Epithelial cell of esophagus (primary cell): ENCODE data around the gene CHCHD3.

Experiments used
- DNase-seq: peaks from one replicate; pipeline ENCODE4 v3.0.0; 2010; ENCODE audit warnings: low read depth
- H3K4me3 ChIP-seq: 2 replicates; pipeline ENCODE4 v1.5.1; 2011; ENCODE audit warnings: mild to moderate bottlenecking, low read length, control low read depth
- TF ChIP-seq, protein P1 (sequence below): IDR thresholded peaks from 2 replicates; pipeline ENCODE4 v1.5.1; 2011; ENCODE audit warnings: low read depth, mild to moderate bottlenecking, low read length, control low read depth, inconsistent platforms; ENCODE audit not compliant: insufficient read depth; ENCODE audit errors: missing control alignments

The CHCHD3 gene

DNA sequence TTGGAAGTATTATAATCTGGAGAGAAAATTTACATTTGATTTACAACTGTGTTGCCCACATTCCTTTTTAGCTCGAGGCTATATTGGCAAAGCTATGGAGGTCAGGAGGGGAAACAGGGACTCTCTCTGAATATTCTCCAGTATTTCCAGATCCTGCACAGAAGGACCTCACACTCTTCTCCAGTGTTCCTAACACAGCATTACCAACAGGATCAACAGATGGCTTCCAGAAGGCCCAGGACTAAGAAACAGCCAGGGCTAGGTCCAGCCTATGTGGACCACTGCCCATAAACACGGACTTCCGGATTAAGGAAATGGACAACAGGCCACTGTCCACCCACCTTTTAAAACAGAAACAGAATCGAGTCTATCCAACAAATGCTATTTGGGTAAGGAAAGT is 65.3 kb downstream of the CHCHD3 start:
- DNase-seq = no peak
- TF ChIP-seq, protein P1, sequence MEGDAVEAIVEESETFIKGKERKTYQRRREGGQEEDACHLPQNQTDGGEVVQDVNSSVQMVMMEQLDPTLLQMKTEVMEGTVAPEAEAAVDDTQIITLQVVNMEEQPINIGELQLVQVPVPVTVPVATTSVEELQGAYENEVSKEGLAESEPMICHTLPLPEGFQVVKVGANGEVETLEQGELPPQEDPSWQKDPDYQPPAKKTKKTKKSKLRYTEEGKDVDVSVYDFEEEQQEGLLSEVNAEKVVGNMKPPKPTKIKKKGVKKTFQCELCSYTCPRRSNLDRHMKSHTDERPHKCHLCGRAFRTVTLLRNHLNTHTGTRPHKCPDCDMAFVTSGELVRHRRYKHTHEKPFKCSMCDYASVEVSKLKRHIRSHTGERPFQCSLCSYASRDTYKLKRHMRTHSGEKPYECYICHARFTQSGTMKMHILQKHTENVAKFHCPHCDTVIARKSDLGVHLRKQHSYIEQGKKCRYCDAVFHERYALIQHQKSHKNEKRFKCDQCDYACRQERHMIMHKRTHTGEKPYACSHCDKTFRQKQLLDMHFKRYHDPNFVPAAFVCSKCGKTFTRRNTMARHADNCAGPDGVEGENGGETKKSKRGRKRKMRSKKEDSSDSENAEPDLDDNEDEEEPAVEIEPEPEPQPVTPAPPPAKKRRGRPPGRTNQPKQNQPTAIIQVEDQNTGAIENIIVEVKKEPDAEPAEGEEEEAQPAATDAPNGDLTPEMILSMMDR = no peak
- no peak overlapping the region for H3K4me3 ChIP-seq

DNA sequence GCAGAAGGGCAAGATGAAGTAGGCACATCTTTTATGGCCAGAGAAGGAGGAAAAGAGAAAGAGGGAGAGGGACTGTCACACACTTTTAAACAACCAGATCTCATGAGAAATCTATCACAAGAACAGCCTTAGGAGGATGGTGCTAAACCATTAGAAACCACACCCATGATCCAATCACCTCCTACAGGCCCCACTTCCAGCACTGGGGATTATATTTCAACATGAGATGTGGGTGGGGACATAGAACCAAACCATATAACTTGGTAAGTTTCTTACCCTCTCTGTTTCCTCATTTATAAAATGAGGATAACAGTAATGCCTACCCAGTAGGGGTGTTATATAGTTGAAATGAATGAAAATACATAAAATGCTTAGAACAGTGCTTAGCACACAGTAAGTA is 66.0 kb downstream of the CHCHD3 start:
- TF ChIP-seq, protein P1 = no peak
- DNase-seq = no peak
- H3K4me3 ChIP-seq = no peak overlapping the region

DNA sequence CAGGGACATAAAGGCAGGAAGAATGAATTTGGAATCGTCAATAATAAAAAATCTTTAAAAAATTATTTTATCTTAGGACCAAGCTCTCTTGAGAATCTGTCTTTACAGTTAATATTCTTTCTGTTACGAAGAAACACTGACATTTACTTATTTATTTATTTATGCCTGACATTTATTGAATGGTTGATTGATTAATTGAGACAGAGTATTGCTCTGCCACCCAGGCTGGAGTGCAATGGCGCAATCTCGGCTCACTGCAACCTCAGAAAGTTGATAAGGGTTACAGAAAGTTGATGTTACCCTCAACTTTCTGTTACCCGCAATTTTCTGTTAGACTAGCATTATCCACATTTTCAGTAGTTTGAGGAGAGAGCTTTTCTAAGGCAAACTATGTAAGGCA is 70.1 kb downstream of the CHCHD3 start:
- no peak overlapping the region for H3K4me3 ChIP-seq
- TF ChIP-seq, protein P1 = no peak
- DNase-seq = no peak

DNA sequence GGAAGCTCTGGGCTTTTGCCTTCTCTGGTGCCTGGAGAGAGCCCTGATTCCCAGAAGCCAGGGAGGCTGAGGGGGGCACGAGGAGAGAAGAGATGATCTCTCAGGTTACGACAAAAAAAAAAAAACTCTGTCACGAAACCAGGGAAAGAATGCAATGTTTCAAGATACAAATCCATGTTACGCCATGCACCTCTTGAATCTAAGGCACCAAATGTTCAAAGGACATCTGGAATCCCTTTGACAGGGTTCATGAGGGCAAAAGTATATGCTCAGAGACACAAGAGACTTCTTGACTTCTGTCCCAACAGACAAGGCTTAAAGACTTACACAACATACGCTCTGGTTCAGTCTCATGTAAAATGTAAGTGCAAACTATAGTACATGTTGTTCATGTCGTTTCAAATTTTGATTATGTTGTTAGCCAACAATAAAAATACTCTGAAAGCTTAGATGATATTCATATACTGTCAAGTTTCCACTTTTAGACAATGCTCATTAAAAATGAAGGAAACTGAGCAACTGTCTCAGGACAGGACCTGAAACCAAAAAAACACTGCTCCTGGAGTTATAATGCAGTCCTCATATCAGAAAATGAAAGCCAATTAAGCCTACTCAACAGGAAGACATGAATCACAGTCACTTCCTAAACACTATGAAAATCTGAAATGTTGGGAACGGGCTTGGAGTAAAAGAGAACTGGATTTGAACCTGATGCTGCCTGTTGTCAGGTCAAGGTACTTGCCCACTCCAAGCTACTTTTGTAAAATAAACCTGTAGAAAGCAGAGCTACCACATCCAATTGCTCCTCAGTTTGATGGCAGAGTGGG is 72.3 kb downstream of the CHCHD3 start:
- DNase-seq = no peak
- no peak overlapping the region for H3K4me3 ChIP-seq
- TF ChIP-seq, protein P1 = no peak

DNA sequence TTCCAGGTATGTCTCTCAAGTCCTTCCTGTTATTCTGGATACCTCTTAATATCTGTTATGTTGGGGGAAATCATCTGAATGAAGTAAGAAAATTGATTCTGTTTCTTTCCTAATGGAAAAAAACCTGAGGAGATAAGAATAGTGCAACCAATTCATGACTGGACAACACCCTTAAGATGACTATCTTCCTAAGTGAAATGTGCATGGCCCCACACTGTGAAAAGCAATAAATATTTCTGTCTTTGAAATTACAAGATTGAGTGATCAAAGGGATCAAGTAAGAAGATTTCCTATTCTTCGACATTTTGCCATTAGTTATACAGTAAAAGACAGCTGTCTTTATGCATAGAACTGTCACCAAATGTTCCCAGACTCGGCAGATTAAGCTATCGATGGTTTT is 73.9 kb downstream of the CHCHD3 start:
- no peak for DNase-seq
- H3K4me3 ChIP-seq = no peak overlapping the region
- TF ChIP-seq, protein P1 = no peak

DNA sequence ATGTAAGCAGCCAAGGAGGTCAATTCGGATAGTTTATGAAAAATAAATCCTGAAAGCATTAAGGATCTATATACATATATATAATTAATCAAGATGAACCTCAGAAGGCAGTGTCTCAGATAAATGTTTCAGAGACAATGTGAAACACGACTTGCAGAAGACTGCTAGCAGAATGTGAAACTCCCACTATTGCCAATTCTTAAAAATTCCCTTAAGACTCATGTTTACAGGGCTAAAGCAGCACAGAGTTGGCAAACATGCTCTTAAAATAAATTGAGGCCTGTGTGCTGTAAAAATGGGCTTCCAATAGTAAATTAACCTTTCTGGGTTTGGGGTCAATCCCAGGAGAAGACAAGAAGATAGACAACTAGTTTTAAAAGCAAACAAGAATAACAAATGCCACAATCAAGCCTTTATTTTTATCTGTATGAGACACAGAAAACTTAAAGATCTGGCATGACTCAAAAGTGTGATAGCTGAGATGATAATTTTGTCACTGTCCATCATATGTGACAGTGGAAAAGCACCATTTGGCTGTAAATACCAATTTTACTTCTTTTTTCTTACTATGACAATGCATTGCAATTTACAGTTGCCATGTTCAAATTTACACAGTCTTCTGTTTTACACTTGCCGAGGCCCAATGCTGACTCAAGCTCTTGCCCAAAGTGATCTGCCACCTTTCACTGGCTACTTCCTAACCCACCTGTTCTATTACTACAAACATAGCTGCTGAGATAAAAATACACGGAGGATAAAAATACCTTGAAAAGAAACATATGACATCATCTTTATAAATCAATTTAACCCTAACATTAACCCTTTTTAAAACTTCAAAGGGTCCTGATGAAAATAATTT is 78.6 kb downstream of the CHCHD3 start:
- DNase-seq = no peak

More for the DNA sequence above, 78.6 kb downstream of the CHCHD3 start:
- TF ChIP-seq, protein P1 = no peak
- no peak overlapping the region for H3K4me3 ChIP-seq
